Ishikawa (cell line): ENCODE measurements around the gene NCBP3.

Experiments used
- CEBPB ChIP-seq: IDR thresholded peaks from 2 replicates; pipeline ENCODE4 v1.6.1; 2012
- CREB1 ChIP-seq: IDR thresholded peaks from 2 replicates; pipeline ENCODE4 v1.6.1; 2012; ENCODE audit warnings: low read depth
- FOXM1 ChIP-seq: IDR thresholded peaks from 2 replicates; pipeline ENCODE4 v1.6.1; 2012; ENCODE audit warnings: low read depth, borderline replicate concordance
- REST ChIP-seq: IDR thresholded peaks from 2 replicates; pipeline ENCODE4 v1.6.1; 2012; ENCODE audit warnings: low read depth, mild to moderate bottlenecking
- TAF1 ChIP-seq: IDR thresholded peaks from 2 replicates; pipeline ENCODE4 v1.6.1; 2012; ENCODE audit warnings: low read depth, mild to moderate bottlenecking
- USF1 ChIP-seq: IDR thresholded peaks from 2 replicates; pipeline ENCODE4 v1.6.1; 2012

DNA sequence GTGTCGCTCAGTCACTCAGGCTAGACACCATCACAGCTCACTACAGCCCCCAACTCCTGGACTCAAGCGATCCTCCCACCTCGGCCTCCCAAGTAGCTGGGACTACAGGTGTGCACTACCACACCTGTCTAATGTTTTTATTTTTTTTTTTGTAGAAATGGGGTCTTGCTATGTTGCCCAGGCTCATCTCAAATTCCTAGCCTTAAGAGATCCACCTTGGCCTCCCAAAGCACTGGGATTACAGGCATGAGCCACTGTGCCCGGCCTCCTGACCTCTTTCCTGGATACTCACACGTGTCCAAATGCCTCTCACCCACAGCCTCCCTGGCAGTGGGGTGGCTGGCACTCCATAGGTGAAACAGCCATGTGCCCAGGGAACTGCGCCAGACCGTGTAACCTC lies 29.3 kb upstream of the NCBP3 start:
- TF ChIP-seq REST (no peak), USF1 (no peak), CEBPB (no peak), FOXM1 (no peak), CREB1 (no peak), TAF1 (no peak)
